Activated naive CD4-positive, alpha-beta T cell treated with anti-CD3 and anti-CD28 coated beads, Interleukin-2, amount 50 U/mL, for 24 hours (primary cell): ENCODE data around the gene MPO.

Source experiments
- H3K27ac Mint-ChIP-seq: one replicate; pipeline ENCODE4 v1.8.0; 2021; ENCODE audit warnings: mild to moderate bottlenecking, mixed read lengths
- H3K27me3 Mint-ChIP-seq: one replicate; pipeline ENCODE4 v1.8.0; 2021; ENCODE audit warnings: mixed read lengths
- H3K36me3 Mint-ChIP-seq: one replicate; pipeline ENCODE4 v1.8.0; 2021; ENCODE audit warnings: mixed read lengths
- H3K4me1 Mint-ChIP-seq: one replicate; pipeline ENCODE4 v1.8.0; 2021; ENCODE audit warnings: mixed read lengths
- H3K4me3 Mint-ChIP-seq: one replicate; pipeline ENCODE4 v1.8.0; 2021; ENCODE audit warnings: mild to moderate bottlenecking, mixed read lengths
- H3K9me3 Mint-ChIP-seq: one replicate; pipeline ENCODE4 v1.8.0; 2021; ENCODE audit warnings: mixed read lengths

The MPO gene

GRCh38 chr17:58312829-58313228 is 32.1 kb upstream of the MPO start:
- no peaks in the 10 kb centered on the region for H3K36me3 Mint-ChIP-seq
- no peaks in the 10 kb centered on the region for H3K9me3 Mint-ChIP-seq
- H3K4me1 Mint-ChIP-seq, result peaks cover 8% of the 10 kb centered on the region
- no peak overlapping the region for H3K27ac Mint-ChIP-seq
- H3K4me3 Mint-ChIP-seq, result no peak overlapping the region
- no peaks in the 10 kb centered on the region for H3K27me3 Mint-ChIP-seq

- Mint-ChIP-seq H3K9me3 (no peaks in the 10 kb centered on the region), H3K4me3 (no peak overlapping the region), H3K27ac (no peak overlapping the region), H3K4me1 (peaks cover under 1% of the 10 kb centered on the region), H3K36me3 (no peaks in the 10 kb centered on the region), H3K27me3 (no peaks in the 10 kb centered on the region)
Observed at GRCh38 chr17:58312021-58312630, 31.4 kb upstream of the MPO start.

GRCh38 chr17:58311429-58311894 is 30.7 kb upstream of the MPO start:
- Mint-ChIP-seq H3K27ac (no peak overlapping the region), H3K4me1 (no peaks in the 10 kb centered on the region), H3K27me3 (no peaks in the 10 kb centered on the region), H3K9me3 (no peaks in the 10 kb centered on the region), H3K36me3 (no peaks in the 10 kb centered on the region), H3K4me3 (no peak overlapping the region)

GRCh38 chr17:58310511-58311428 is 30.0 kb upstream of the MPO start:
- no peak overlapping the region for H3K4me3 Mint-ChIP-seq
- H3K27me3 Mint-ChIP-seq, result no peaks in the 10 kb centered on the region
- H3K4me1 Mint-ChIP-seq, result no peaks in the 10 kb centered on the region
- no peaks in the 10 kb centered on the region for H3K9me3 Mint-ChIP-seq
- H3K36me3 Mint-ChIP-seq, result no peaks in the 10 kb centered on the region
- H3K27ac Mint-ChIP-seq, result no peak overlapping the region

- Mint-ChIP-seq H3K36me3 (no peaks in the 10 kb centered on the region), H3K9me3 (no peaks in the 10 kb centered on the region), H3K27me3 (no peaks in the 10 kb centered on the region), H3K4me1 (no peaks in the 10 kb centered on the region), H3K4me3 (no peak overlapping the region), H3K27ac (no peak overlapping the region)
Observed at GRCh38 chr17:58309918-58310259, 29.2 kb upstream of the MPO start.

GRCh38 chr17:58308985-58309917 is 28.5 kb upstream of the MPO start:
- no peaks in the 10 kb centered on the region for H3K27me3 Mint-ChIP-seq
- H3K9me3 Mint-ChIP-seq, result no peaks in the 10 kb centered on the region
- peak overlapping the region; percentile 51 for H3K27ac Mint-ChIP-seq
- H3K4me1 Mint-ChIP-seq, result no peaks in the 10 kb centered on the region
- no peaks in the 10 kb centered on the region for H3K36me3 Mint-ChIP-seq
- H3K4me3 Mint-ChIP-seq, result no peak overlapping the region

GRCh38 chr17:58308173-58308984 is 27.6 kb upstream of the MPO start:
- H3K36me3 Mint-ChIP-seq, result no peaks in the 10 kb centered on the region
- no peaks in the 10 kb centered on the region for H3K27me3 Mint-ChIP-seq
- H3K27ac Mint-ChIP-seq, result no peak overlapping the region
- no peaks in the 10 kb centered on the region for H3K9me3 Mint-ChIP-seq
- H3K4me3 Mint-ChIP-seq, result no peak overlapping the region
- H3K4me1 Mint-ChIP-seq, result no peaks in the 10 kb centered on the region

DNA sequence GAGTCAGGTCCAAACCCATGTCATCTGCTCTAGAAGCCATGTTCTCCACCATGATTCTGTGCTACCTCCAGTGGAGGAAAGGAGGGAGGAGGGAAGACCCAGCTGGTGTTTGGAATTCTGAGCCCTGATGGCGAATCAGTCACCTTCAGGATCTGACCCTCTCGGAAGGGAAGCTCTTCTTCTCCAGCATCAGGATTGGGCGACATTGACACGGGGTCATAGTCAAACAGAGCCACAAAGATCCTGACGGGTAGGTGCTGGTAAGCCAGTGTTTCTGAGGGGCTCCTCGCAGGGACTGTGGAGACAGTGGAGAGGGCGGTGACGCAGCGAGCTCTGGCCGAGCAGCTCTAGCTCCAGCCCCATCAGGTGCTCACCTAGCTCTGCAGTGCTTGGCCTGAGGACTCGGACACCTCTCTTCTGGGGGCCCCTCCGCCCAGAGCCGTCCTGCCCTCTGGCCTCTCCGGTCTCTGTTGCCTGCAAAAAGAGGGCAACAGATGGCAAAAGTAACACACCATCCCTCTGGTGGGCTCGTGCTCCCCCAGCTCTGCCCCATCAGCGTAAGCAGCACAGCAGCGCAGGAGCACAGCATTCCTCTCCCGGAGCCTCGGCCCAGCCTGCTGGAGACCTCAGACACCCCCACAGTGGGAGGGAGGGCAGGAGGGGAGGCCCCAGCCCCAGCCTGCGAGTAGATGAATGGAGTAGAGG is 26.9 kb upstream of the MPO start:
- Mint-ChIP-seq H3K4me1 (no peaks in the 10 kb centered on the region), H3K9me3 (no peaks in the 10 kb centered on the region), H3K36me3 (no peaks in the 10 kb centered on the region), H3K27ac (no peak overlapping the region), H3K27me3 (no peaks in the 10 kb centered on the region), H3K4me3 (no peak overlapping the region)

- no peaks in the 10 kb centered on the region for H3K36me3 Mint-ChIP-seq
- no peaks in the 10 kb centered on the region for H3K4me1 Mint-ChIP-seq
- H3K9me3 Mint-ChIP-seq, result no peaks in the 10 kb centered on the region
- no peak overlapping the region for H3K27ac Mint-ChIP-seq
- H3K4me3 Mint-ChIP-seq, result no peak overlapping the region
- H3K27me3 Mint-ChIP-seq, result no peaks in the 10 kb centered on the region
Observed at GRCh38 chr17:58306131-58306951, 25.6 kb upstream of the MPO start.

DNA sequence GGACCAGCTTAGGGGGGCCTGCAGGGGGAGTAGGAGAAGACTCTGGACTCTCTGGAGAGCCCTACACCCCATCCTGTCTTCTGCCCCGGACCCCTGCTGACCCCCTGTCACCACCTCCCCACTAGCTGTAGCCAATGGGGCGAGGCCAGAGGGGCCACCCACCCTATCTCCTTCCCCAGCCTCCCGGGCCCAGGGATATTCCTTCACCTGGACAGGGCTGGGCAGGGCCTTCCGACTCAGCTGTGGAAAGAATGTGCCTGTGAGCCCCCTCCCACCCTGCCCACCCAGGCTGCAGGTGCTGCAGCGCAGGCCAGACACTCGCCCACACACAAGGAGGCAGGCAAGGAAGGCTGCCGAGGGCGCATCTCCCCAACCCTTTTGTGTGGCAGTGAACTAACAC is 24.9 kb upstream of the MPO start:
- Mint-ChIP-seq H3K36me3 (no peaks in the 10 kb centered on the region), H3K9me3 (no peaks in the 10 kb centered on the region), H3K4me1 (no peaks in the 10 kb centered on the region), H3K4me3 (no peak overlapping the region), H3K27me3 (no peaks in the 10 kb centered on the region), H3K27ac (no peak overlapping the region)

DNA sequence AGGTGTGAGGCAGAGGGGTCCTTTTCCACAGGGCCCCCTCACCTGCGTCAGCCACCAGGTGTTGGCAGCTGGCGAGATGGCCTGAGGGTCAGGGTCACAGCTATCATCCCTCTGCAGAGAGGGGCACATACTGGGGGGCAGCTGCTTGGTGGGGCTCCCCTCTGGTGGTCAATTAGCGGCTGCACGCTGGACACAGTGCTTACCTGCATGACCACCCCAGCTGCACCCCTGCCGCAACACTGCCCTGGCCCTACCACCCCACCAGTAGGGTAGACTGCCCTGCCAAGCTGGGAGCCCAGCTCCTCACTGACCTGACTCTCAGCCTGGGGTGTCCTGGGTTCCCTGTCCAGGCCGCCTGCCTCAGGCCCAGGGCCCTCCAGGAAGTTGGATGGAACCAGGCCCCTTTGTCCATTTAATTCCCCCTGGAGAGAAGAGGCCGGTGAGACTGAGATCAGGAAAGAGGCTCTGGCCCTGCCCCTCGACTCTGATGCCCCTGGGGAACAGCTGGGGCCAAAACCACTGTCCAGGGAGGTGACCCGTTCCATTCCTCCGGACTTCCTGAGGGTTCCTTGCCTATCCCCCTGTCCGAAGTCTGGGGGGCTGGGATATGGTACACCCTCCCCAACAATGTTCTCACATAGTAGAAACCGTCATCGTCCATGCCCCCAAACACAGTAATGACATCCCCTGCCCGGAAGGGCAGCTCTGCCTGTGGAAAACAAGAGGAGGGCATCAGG is 24.2 kb upstream of the MPO start:
- no peaks in the 10 kb centered on the region for H3K4me1 Mint-ChIP-seq
- H3K9me3 Mint-ChIP-seq, result no peaks in the 10 kb centered on the region
- H3K27me3 Mint-ChIP-seq, result no peaks in the 10 kb centered on the region
- H3K27ac Mint-ChIP-seq, result no peak overlapping the region
- no peaks in the 10 kb centered on the region for H3K36me3 Mint-ChIP-seq
- no peak overlapping the region for H3K4me3 Mint-ChIP-seq

DNA sequence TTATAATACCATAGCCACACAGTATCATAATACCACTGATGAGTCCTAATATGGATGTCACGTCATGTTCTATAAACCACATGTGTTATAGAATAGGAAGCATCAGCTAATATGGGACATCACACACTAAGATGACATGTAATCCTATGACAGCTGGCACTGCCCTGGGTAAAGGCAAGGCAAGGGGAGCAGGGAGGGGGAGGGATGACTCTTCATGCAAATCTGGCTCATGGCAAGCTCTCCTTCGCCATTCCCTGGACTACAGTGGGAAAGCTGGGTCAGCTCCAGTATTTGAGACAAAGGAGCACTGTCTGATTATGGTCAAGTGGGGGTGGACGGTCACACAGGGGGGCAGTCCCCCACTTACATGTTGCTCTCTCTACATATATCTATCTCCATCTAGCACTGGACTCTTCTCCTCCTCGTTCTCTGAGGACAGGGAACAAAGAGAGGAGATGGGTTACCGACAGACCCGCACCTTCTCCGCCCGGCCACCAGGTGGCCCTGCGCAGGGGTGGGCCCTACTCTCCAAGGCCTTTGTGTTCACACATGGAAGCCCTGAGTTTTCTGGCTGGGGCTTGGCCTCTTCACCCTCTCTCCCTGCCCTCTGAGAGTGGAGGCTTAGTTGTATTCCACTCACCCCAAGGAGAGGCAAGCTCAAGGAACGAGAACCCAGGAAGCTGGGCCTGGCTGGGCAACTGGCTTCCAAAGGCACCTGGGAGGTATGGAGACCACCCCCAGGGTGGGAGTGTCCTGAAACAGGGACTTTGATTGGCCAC is 23.4 kb upstream of the MPO start:
- H3K4me3 Mint-ChIP-seq, result no peak overlapping the region
- no peaks in the 10 kb centered on the region for H3K27me3 Mint-ChIP-seq
- no peak overlapping the region for H3K27ac Mint-ChIP-seq
- no peaks in the 10 kb centered on the region for H3K9me3 Mint-ChIP-seq
- no peaks in the 10 kb centered on the region for H3K36me3 Mint-ChIP-seq
- H3K4me1 Mint-ChIP-seq, result no peaks in the 10 kb centered on the region
